Jurkat, Clone E6-1 (cell line): Measurements from ENCODE around the gene LRRC15.

Experiments used
- DNase-seq: peaks from one replicate; pipeline ENCODE4 v3.0.0-alpha.2; 2011; ENCODE audit warnings: low read depth, low spot score
- H3K4me3 ChIP-seq: 2 replicates; pipeline ENCODE4 v1.5.1; 2011; ENCODE audit warnings: mild to moderate bottlenecking, low read length, control low read depth, moderate library complexity

LRRC15 gene

DNA sequence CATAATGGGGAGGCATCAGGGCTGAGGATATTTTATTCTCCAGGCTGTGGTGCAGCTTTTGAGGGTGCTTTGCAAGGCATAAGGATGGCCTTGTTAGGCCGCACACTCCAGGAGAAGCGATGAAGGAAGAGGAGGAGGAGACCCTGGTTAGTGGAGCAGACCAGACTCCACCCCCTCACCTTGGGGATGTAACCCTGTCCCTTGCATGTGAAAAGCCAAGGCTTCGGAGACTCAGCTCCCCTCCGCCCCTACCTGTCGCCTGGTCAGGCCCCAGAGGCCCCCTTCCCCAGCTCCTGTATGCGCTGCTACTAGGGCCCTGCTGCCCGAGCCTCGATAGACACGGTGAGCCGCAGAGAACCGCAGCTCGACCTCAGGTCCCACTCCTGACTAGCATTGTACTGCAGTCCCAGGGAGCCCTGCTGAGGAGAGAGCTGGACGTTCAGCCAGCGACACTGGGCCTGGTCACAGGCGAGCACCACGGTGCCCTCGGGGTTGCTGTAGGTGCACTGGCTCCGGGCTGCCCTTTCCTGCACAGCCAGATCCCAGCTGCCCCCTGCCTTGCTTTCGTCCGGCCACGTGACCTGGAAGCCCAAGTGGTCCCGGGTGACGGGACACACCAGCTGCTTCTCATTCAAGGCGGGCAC lies 28.7 kb downstream of the LRRC15 start:
- no peak for DNase-seq
- H3K4me3 ChIP-seq, result no peak overlapping the region

DNA sequence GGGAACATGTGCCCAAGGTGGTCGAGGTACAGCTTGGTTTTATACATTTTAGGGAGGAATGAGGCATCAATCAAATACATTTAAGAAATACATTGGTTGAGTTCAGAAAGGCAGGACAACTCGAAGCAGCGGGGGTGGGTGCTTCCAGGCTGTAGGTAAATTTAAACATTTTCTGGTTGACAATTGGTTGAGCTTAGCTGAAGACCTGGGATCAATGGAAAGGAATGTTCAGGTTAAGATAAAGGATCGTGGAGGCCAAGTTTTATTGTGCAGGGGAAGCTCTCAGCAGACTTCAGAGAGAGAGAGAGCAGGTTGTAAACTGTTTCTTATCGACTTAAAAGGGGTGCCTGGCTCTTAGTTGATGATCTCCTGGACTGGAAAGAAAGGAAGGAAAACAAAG lies 29.7 kb downstream of the LRRC15 start:
- DNase-seq, result no peak
- H3K4me3 ChIP-seq, result no peak overlapping the region

DNA sequence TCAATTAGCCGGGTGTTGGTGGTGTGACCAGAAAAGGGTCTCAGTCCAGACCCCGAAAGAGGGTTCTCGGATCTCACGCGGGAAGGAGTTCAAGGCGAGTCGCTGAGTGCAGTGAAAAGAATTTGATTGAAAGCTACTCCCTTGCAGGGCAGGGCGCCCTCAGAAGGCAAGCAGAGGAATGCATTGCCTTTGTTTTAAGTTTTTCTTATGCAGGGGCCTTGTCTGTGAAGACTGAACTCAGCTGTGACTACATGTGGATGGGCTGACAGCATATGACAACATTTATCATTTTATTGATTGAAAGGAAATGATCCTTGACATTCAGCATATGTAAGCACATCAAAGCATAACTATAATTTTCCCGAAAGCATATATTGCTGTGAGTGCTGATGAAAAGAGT lies 30.2 kb downstream of the LRRC15 start:
- DNase-seq, result no peak
- H3K4me3 ChIP-seq, result no peak overlapping the region

DNA sequence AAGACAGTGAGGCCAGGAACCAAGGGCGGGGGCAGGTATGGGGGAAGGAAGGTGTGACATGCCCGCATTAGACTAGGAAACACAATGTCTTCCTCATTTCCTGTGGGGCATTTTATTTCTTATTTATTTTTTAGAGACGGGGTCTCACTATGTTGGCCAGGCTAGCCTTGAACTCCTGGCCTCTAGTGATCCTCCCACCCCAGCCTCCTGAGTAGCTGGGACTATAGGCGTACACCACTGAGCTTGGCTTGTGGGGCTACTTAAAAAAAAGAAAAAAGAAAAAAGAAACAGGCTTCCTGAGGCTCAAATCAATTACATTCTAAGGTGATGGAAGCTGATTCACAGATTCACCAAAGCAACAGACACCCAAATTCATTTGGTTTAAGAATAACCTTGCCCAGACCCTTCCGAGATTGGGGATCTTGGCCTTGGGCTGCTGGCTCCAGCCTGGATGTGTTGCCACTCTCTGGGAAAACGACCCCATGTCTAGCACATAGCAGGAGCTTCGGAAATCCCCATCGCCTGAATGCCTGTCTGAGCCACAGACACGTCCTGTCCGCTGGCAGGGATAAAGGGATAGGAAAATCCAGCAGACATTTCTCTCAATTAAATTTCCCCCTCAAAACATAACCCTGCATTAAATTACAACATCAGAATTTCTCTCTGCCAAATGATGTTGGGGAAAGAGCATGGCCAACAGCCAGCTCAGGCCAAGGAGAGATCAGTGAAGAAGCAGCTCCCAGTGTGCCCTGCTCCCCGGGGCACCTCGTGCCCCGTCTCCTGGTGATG lies 31.4 kb downstream of the LRRC15 start:
- no peak overlapping the region for H3K4me3 ChIP-seq
- DNase-seq, result no peak

DNA sequence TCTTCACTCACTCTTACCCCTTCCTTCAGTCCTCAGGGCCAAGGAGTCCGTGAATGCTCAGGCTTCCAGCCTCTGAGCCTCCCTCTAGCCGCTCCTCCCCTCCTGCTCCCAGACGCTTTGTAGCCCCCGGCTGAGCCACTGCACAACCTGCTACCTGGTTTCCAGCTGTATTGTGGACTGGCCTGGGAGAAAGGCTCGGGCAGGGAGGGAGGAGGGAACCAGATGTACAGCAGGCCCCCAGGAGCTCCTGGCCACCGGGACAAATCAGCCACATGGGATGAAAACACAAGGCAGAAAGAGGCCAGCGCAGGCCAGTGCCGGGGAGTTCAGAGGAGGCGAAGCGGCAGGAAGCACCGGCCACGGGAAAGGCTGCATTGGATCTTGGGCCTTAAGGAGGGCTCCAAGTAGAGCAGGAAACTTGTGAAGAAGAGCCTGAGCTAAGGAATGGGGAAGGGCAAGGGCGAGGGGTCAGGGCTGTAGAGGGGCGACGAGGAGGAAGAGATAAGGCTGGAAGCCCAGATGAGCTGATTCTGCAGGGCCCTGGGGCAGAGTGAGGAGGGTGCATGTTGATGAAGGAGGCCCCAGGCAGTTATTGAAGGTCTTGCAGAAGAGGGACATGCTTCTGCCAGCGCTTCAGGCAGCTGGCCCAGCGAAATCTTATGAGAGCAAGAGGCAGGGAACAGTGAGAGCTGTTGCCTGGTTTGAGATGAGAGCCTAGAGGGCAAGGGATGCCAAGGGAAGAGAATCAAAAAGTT lies 32.8 kb downstream of the LRRC15 start:
- DNase-seq, result no peak
- no peak overlapping the region for H3K4me3 ChIP-seq

DNA sequence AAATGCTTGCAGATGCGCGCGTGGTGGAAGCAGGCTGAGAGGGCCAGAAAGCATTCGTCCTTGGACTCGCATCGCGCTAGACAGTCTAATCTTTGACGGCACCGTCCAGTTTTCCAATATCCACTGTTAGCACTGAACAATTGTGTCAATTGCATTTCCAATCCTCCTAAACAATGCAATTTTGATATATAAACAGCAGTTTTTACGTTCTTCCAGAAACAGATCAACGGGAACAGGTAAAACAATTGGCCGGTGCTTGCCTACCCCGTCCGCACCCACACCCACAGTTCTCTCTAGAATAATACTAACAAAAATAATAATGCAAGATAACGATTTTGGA lies 35.6 kb downstream of the LRRC15 start:
- DNase-seq, result no peak
- H3K4me3 ChIP-seq, result no peak overlapping the region; the same call in 1 of the 2 replicates

DNA sequence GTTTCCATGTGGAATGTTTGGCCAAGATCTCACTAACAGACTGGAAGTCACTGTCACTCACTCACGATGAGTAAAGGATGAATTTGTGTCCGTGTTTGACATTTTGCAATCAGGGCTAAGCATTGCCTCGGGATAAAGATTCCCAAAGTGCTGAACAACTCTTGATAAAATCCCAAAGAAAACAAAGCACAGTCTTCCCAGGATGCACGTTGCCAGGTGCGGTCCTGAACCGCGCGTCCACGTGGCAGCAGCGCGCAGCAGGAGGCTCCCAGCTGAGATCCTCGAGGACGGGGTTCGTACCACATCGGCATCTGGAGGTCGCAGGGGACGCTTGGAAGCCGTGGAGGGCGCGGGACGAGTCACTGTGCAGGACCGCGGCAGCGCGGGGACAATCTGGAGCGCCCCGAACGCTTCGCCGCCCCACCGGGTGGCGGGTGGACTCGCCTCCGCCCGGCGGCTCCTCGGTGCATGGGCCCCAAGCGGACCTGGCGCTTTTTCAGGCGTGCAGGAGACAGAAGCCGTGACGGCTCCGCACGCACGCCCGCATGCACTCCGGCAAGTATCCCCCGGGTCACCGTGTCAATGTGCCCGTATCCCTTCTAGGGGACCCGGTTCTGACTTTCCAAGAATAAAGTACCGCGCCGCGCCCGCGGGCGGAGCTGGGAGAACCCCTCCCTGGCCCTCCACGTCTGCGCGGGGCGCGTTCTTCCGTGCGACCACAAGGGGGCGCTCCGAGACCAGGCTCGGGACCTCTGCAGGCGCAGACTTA lies 36.1 kb downstream of the LRRC15 start:
- H3K4me3 ChIP-seq, result peak overlapping the region; percentile 44
- DNase-seq, result peak; percentile 67

DNA sequence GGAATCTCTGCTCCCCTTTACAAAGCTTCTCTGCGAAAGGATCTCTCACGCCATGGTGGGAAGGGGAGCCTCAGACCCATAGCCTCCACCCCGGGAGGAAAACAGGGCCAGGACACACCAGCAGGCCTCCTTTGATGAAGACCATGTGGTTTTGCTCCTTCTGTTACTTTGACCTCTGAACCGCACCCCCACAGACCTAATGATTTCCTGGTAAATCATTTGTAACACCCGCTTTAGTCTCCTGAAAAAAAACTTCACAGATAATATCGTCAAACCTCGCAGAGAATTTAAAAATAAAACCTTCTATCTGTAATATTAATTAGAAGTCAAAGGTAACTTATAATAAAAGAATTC lies 36.7 kb downstream of the LRRC15 start:
- DNase-seq, result no peak
- H3K4me3 ChIP-seq, result no peak overlapping the region

DNA sequence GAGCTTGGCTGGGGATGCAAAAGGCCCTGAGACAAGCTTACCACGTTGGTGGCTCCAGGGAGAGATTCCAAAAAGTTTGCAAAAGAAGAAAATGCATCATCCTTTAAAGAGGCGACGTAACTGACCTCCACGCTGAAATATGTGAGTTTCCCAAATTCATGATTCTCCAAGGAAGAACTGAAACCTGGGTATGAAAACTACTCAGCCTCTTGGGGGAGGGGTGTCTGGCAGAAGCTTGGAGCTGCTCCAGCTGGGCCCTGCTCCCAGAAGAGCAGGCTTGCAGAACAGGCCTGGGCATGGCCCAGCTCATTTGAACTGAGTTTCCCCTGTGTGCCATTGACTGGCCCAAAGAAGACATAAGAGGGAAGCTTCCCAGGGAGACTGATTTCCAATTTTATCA lies 39.0 kb downstream of the LRRC15 start:
- DNase-seq, result no peak
- no peak overlapping the region for H3K4me3 ChIP-seq

DNA sequence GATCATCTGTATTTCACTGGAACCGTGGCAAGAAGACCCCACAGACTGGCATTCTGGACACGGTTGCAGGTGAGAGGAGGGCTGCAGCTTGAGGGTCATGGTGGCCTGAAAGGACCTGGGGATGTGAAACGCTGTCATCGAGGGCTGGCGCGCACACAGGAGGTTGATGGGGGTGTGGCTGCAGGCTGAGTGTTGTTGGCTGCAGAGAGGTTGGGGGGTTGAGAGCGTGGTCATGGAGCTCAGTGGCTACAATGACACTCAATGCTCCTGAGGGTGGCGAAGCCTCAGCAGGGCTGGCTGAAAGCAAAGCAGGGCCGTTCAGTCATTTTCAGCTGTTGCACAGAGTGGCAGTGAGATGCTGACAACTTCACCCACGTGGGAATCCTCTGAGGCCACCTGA lies 39.4 kb downstream of the LRRC15 start:
- no peak overlapping the region for H3K4me3 ChIP-seq
- no peak for DNase-seq

DNA sequence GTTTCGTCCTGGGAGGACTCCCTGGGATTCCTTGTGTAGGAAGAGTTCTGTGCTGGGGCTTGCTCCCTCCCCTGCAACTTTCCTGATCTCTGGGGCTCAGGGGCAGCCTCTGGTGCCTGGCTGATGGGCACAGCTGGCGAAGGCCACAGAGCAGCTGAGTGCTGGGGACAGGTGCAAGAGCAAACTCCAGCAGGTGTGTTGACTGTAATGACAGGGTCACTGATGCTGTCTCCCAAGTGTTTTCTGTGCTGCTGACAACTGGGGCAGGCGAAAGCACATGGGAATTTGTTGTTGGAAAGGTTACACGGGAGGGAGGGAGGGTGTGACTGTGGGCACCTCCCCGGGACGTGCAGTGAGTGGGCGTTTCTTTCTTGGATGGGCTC lies 40.0 kb downstream of the LRRC15 start:
- no peak for DNase-seq
- no peak overlapping the region for H3K4me3 ChIP-seq

DNA sequence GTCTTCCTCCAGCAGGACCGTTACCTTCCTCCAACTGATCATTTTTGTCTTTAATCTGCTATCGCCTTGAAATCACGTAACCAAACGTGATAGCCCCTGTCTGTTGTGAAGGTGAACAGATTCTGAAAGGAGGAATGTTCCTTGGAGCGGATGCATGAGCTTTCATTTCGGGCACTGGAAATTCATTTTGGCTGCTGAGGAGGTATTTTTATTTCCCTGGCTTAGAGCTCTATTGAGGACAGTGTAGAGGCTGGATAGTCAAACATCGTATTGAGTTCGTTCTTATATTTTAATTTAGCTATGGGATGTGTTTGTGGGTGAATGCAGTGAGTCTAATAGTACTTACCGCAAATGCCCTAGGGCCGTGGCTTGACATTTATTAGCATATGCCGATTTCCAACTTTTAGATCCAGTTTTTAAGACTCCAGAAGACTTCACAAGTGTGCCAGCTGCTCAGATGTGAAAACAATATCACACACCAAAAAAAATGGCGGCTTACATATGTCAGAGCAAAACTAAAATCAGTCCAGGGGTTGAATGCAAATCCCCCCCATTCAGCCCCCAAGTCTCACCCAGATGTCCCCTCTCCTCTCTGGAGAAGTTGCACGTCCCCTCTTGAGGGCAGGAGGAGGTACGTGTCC lies 40.5 kb downstream of the LRRC15 start:
- H3K4me3 ChIP-seq, result no peak overlapping the region
- no peak for DNase-seq

DNA sequence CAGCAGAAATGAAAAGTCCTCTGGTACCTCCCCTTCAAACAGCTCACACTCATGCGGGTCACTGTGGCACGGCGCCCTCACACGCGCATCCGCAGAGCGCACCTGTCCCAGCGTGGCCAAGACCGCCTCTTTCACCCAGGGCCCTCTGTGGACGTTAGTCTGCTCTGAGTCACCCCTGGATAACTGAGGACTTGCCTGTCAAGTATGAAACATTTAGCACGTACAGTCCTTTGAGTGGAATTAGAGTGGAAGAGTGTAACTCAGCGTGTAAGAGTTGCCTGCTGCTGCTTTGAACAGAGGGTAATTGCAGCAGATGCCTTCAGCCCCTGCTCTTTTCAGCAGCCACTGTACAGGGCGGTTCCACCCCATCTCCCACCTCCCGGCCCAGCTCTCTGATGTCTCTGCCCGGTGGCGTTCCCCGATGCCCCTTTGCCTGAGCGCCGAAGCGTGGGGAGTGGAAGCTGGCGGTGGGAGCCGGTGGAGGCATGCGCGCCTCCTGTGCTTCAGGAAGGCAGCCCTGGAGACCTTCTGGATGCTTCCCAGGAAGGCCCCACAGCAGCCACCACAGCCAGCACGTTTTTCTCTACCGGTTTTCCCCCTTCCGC lies 41.4 kb downstream of the LRRC15 start:
- no peak overlapping the region for H3K4me3 ChIP-seq
- no peak for DNase-seq

DNA sequence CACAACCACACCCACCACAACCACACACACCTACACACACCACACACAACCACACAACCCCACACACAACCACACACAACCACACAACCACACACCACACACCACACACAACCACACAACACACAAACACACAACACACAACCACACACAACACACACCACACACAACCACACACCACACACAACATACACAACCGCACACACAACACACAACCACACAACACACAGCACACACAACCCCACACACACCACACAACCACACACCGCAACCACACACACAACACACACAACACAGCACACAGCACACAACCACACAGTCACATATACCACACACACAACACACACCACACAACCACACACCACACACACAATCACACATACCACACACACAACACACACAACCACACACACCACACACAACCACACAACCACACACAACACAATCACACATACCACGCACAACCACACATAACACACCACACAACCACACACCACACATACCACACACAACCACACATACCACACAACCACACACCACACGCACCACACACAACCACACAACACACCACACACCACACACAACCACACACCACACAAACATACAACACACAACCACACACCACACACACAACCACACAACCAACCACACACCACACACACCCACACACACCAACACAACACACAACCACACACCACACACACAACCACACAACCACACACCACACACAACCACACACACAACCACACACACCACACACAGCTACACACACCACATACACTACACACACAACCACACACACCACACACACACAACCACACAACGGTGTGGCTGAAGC lies 42.1 kb downstream of the LRRC15 start:
- H3K4me3 ChIP-seq, result no peak overlapping the region
- no peak for DNase-seq

DNA sequence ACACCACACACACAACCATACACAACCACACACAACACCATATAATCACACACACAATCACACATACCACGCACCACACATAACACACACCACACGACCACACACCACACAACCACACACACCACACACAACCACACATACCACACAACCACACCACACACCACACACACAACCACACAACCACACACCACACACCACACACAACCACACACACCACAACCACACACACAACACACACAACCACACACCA lies 42.6 kb downstream of the LRRC15 start:
- no peak overlapping the region for H3K4me3 ChIP-seq
- DNase-seq, result no peak

DNA sequence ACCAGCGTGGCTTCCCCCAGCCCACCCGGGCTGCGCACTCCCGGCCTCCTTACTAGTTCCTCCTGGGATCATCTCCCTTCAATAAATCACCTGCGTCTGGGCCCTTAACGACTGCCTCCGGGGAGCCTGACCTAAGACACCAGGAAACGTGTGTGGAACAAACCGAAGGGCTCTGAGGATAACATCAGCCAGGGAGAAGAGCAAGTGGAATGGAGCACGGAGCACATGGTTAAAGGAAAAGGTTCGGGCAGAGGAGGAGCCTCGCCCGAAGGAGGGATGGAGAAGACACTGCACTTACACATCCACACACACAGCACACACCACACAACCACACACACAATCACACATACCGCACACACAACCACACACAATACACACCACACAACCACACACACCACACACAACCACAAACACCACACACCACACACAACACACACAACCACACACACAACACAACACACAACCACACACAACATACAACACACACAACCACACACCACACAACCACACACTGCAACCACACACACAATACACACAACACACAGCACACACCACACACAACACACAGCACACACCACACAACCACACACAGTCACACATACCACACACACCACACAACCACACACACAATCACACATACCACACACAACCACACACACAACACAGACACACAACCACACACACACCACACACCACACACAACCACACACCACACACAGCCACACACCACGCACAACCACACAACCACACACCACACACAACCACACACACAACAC lies 43.2 kb downstream of the LRRC15 start:
- H3K4me3 ChIP-seq, result no peak overlapping the region
- DNase-seq, result no peak

DNA sequence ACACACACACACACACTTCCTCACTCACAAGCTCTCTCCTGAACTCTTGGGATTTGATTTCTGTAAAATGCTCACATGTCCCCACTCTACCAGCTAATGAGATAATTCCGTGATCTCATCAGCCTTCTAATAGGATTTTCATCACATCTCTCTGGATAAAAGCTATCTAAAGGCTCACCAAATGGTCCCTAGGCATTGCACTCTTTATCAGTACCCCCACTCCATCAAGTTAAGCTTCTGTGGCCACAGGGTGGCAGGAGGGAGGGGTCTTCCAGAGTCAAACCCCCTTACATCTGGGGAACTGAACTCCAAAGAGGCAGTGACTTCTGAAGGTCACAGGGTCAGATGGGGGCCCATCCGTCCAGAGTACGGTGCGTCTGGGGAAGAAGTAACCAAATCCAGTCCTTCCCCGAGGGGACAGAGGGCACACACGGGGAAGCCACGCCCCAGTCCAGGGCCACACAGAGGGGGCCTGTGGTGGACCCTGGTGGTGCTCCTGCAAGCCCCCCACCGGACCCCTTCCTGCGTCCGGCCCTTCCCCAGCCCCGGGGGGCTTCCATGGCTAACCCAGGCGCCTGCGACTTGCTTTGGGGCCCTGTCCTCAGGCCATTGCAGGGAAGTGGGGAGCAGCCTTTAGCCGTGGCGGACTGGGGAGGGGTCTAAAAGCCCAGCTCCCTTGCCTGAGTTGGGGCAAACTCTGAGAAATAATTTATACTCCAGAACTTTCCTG lies 44.0 kb downstream of the LRRC15 start:
- no peak for DNase-seq
- H3K4me3 ChIP-seq, result no peak overlapping the region
